Activated CD4-positive, alpha-beta T cell treated with anti-CD3 and anti-CD28 coated beads, Interleukin-2, Interleukin-4, amounts not matched to agents 100 ng/mL and 50 ng/mL, durations not matched to agents 16 hours and 8 hours (primary cell): Measurements from ENCODE around the gene EEFSEC.

Experiments
- DNase-seq: peaks from one replicate; pipeline ENCODE4 v3.0.0-alpha.2; 2020; ENCODE audit warnings: low spot score

Gene EEFSEC

GRCh38 chr3:128185630-128186447, 32.6 kb downstream of the EEFSEC start:
- DNase-seq, result no peak

GRCh38 chr3:128187495-128187894, 34.2 kb downstream of the EEFSEC start:
- no peak for DNase-seq

GRCh38 chr3:128188326-128188725, 35.0 kb downstream of the EEFSEC start:
- no peak for DNase-seq

- DNase-seq, result no peak
These were observed 35.7 kb downstream of the EEFSEC start for GRCh38 chr3:128188956-128189355.

GRCh38 chr3:128190501-128190900, 37.2 kb downstream of the EEFSEC start:
- DNase-seq, result no peak

- DNase-seq, result no peak
These were observed 38.9 kb downstream of the EEFSEC start for GRCh38 chr3:128192131-128192530.

- no peak for DNase-seq
These were observed 39.9 kb downstream of the EEFSEC start for GRCh38 chr3:128193168-128193567.

- no peak for DNase-seq
These were observed 41.6 kb downstream of the EEFSEC start for GRCh38 chr3:128194843-128195242.

- DNase-seq, result no peak
These were observed 42.1 kb downstream of the EEFSEC start for GRCh38 chr3:128195369-128195768.

GRCh38 chr3:128195802-128196201, 42.5 kb downstream of the EEFSEC start:
- no peak for DNase-seq

GRCh38 chr3:128196647-128197046, 43.4 kb downstream of the EEFSEC start:
- DNase-seq, result no peak

- no peak for DNase-seq
These were observed 44.6 kb downstream of the EEFSEC start for GRCh38 chr3:128197855-128198254.

- DNase-seq, result peak; percentile 15
These were observed 45.0 kb downstream of the EEFSEC start for GRCh38 chr3:128198313-128198712.

GRCh38 chr3:128199110-128199509, 45.8 kb downstream of the EEFSEC start:
- no peak for DNase-seq

GRCh38 chr3:128201158-128201755, 48.0 kb downstream of the EEFSEC start:
- no peak for DNase-seq

- DNase-seq, result no peak
These were observed 49.9 kb downstream of the EEFSEC start for GRCh38 chr3:128203169-128203568.

- DNase-seq, result no peak
These were observed 52.4 kb downstream of the EEFSEC start for GRCh38 chr3:128205558-128206145.

- no peak for DNase-seq
These were observed 54.7 kb downstream of the EEFSEC start for GRCh38 chr3:128207951-128208350.

- no peak for DNase-seq
These were observed 57.4 kb downstream of the EEFSEC start for GRCh38 chr3:128210711-128211110.

- no peak for DNase-seq
These were observed 60.8 kb downstream of the EEFSEC start for GRCh38 chr3:128214056-128214455.

- no peak for DNase-seq
These were observed 62.0 kb downstream of the EEFSEC start for GRCh38 chr3:128215290-128215689.

GRCh38 chr3:128215800-128216495, 62.7 kb downstream of the EEFSEC start:
- no peak for DNase-seq
